Astrocyte of the hippocampus (primary cell): ENCODE data around the gene ELOVL5.
A peak's percentile ranks its signal among the peaks of the same experiment; 100 is the strongest.
"Not testable (repeated sequence)": the region's sequence is repeated elsewhere in the genome, so short reads cannot be mapped to it uniquely, and the experiment has no call there.

ENCODE experiments used
- DNase-seq: peaks from one replicate; pipeline ENCODE4 v3.0.0; 2011; ENCODE audit warnings: low read depth, low spot score

Gene ELOVL5

DNA sequence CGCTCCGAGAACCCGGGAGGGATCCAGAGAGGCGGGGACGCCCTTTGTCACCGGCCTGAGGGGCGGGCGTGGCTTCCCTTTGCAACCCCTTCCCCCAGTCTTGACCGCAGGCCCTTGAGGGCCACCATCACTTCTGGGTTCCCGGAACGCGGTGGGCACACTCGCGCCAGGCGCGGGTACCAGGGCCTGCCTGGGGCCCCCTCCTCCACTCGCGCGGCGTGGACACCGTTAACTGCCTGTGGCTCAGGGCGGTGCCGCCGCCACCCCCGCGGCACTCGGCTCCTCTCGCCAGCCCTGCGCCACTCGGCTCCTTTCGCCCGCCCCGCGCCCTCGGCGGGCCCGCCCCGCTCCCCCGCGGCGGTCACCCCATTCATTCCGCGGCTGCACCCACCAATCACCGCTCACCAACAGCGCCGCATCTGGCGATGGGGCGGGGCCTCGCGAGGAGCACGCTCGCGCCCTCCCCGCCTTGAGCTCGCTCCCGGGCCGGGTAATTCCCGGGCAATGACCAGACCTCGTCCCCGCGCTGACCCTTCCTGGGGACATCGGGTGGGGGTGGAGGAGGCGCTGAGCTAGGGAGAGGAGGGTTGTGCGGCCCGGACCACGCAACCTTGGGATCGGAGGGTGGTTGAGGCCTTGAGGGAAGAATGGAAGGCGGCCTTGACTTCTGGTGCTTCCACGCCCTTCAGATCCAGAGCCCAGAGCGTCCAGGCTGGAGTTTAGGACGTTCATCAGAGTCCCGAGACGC is 10.5 kb upstream of the ELOVL5 start:
- DNase-seq, result peak; percentile 99

- no peak for DNase-seq
These were observed 9.8 kb upstream of the ELOVL5 start for GRCh38 chr6:53358440-53359094.

GRCh38 chr6:53357576-53358360 is 9.0 kb upstream of the ELOVL5 start:
- no peak for DNase-seq

GRCh38 chr6:53353624-53354023 is 4.9 kb upstream of the ELOVL5 start:
- DNase-seq, result no peak

GRCh38 chr6:53352360-53352759 is 3.6 kb upstream of the ELOVL5 start:
- DNase-seq, result no peak

GRCh38 chr6:53349209-53349693 is 501 bp upstream of the ELOVL5 start:
- DNase-seq, result no peak

- peak; percentile 83 for DNase-seq
These were observed 804 bp downstream of the ELOVL5 start for GRCh38 chr6:53347921-53348370.

DNA sequence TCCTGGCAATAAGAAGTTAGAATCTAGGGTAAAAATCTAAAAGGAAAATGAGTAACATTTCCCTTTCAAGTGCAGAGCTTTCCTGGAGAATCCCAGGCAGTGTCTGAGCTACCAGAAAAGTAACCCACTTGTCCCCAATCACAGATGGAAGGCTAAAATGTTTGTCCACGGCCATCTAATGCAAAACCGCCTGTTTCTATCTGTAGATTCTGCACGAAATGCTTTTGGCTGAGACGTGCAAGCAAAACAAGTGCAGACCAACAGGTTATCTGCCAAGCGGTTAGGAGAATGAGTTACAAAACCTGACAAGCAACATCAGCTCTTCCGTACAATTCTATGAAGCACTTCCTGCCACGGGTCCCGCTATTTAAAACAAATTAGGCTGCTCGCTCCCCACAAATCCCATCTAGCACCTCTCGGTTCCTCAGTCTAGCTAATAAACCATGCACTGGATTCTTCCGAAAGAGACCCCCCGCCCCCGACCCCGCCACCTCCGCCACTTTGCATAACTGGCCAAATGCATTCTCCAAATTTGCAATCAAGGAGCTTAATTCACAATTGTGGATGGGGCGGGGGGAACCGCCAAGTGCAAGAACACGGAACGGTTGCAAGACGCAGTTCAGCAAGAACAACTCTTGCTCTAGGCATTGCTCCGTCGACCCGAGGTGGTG is 1.4 kb downstream of the ELOVL5 start:
- DNase-seq, result peak; percentile 45

DNA sequence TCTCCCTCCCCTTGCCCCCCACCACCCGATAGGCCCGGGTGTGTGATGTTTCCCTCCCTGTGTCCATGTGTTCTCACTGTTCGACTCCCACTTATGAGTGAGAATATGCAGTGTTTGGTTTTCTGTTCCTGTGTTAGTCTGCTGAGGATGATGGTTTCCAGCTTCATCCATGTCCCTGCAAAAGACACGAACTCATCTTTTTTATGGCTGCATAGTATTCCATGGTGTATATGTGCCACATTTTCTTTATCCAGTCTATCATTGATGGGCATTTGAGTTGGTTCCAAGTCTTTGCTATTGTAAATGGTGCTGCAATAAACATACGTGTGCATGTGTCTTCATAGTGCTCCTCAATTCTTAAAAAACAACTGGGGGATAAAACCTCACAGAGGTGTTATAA is 2.7 kb downstream of the ELOVL5 start:
- not testable (repeated sequence) for DNase-seq

- DNase-seq, result no peak
These were observed 3.8 kb downstream of the ELOVL5 start for GRCh38 chr6:53344969-53345368.

GRCh38 chr6:53343092-53343491 is 5.7 kb downstream of the ELOVL5 start:
- DNase-seq, result no peak

DNA sequence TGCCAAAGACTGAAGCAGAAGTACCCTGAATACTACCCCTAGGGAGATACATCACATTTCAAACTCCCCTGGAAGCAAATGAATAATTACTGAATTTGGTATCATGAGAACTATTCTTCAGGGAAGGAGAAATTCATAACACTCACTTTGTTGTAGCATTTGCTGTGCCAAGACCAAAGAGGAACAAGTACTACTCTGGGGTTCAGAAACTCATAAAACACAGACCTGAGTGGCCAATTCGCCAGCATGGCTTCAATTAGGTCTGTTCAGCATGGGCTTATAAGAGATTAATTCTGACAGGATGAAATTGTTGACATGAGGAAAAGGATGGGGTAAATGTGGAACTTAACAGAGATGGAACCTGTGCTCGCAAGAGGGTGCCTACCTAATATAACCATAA is 6.5 kb downstream of the ELOVL5 start:
- no peak for DNase-seq

- DNase-seq, result no peak
These were observed 8.2 kb downstream of the ELOVL5 start for GRCh38 chr6:53340536-53340935.

DNA sequence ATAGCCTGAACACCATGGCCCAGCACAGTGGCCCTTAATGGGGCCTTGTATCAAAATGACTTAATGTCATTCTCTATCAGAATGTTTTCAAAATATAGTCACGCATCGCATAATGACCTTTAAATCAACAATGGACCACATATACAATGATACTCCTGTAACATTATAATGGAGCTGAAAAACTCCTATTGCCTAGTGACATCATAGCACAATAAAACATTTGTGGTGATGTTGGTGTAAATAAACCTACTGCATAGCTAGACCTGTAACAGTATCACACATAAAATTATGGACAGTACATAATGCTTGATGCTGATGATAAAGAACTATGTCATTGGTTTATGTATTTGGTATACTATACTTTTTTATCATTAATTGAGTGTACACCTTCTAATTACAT is 9.3 kb downstream of the ELOVL5 start:
- DNase-seq, result no peak

- DNase-seq, result no peak
These were observed 10.4 kb downstream of the ELOVL5 start for GRCh38 chr6:53338304-53338703.

- no peak for DNase-seq
These were observed 12.7 kb downstream of the ELOVL5 start for GRCh38 chr6:53336070-53336469.

- no peak for DNase-seq
These were observed 13.3 kb downstream of the ELOVL5 start for GRCh38 chr6:53335224-53335994.

DNA sequence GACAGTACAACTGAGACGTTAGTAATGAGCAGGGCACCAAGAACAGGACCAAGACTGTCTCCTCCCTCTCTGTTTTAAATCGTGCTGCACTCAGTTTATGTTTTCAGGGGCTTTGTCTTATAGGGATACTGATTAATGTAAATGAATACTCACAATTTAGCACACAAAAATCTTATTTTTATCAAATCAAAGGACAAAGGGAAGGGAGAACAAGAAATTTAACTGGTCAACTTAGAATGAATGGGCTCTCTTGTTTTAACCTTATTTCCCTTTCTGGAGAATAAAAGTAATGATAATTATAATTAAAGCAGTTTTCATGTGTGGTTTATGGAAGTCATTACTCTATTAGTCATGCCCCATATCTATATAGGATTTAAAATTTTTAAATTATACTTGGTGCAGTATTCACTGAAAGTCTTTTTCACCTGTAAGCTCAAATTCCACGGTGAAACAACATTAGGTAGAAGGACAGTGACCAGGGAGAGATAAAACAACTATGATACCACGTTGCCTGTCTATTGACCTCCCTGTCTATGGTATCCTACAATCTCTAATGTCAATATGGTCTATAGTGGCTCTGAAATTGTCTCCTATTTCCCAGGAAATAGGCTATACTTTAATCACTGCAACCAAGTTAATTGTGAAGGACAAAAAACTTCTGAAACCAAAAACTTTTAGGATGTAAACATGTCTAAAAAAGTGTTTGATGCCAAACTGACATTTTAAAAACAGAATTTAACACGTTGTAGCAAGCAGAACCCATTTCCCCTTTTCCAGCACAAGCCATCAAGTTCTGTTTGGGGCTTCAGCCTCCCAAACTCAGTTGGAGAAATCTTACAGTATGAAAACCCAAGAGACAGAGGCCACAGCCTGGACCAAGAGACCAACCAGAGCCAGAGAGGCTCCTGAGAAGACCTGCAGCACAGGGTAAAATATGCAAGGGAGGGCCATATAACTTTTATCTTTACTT is 15.0 kb downstream of the ELOVL5 start:
- no peak for DNase-seq

- no peak for DNase-seq
These were observed 17.1 kb downstream of the ELOVL5 start for GRCh38 chr6:53331678-53332077.

DNA sequence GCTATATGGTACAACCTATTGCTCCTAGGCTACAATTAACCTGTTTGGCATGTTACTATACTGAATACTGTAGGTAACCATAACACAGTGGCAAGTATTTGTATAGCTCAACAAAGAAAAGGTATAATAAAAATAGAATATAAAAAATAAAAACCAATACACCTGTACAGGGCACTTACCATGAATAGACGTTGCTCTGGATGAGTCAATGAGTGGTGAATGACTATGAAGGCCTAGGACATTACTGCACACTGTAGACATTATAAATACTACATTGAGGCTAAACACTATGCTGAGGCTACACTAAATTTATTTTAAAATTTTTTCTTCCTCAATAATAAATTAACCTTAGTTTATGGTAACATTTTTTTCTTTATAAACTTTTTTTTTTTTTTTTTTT is 18.6 kb downstream of the ELOVL5 start:
- no peak for DNase-seq
